ENCODE data around the gene PCDHB11.
"Not testable (repeated sequence)": the region's sequence is repeated elsewhere in the genome, so short reads cannot be mapped to it uniquely, and the experiment has no call there.

PCDHB11 gene

DNA sequence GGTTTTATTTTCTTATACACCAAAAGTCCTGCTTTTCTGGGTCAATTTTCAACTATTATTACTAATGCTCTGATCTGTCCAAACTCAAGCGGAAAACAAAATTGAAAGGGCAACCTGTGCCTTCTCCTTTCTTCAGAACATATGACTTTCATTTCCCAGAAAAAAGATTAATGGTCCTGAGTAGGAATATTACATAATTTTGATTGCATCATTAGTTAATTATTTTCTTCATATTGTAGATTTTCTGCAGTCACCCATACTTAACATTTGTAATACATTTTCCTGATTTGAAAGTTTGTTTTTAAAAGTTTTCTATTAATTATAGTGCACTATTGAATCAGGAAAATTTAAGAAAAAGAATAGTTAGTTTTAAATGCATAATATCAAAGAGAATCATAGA, 23.5 kb upstream of the PCDHB11 start:
- Histone ChIP-seq H3K9ac (no peak overlapping the region), H2AFZ (no peak overlapping the region), H3K4me3 (ENCODE audit: low read depth, low read length) (no peak overlapping the region), H3K27me3 (ENCODE audit: control insufficient read depth, insufficient read depth, low read length) (peaks cover 11% of the 10 kb centered on the region), H3K27ac (no peak overlapping the region), H3K4me1 (no peaks in the 10 kb centered on the region), H3K79me2 (no peaks in the 10 kb centered on the region), H3K9me3 (ENCODE audit: control insufficient read depth, low read length) (no peaks in the 10 kb centered on the region), H3K36me3 (ENCODE audit: control insufficient read depth, insufficient read depth, low read length) (no peaks in the 10 kb centered on the region), H3K4me2 (ENCODE audit: low read length) (no peak overlapping the region)
- TF ChIP-seq, protein P1, sequence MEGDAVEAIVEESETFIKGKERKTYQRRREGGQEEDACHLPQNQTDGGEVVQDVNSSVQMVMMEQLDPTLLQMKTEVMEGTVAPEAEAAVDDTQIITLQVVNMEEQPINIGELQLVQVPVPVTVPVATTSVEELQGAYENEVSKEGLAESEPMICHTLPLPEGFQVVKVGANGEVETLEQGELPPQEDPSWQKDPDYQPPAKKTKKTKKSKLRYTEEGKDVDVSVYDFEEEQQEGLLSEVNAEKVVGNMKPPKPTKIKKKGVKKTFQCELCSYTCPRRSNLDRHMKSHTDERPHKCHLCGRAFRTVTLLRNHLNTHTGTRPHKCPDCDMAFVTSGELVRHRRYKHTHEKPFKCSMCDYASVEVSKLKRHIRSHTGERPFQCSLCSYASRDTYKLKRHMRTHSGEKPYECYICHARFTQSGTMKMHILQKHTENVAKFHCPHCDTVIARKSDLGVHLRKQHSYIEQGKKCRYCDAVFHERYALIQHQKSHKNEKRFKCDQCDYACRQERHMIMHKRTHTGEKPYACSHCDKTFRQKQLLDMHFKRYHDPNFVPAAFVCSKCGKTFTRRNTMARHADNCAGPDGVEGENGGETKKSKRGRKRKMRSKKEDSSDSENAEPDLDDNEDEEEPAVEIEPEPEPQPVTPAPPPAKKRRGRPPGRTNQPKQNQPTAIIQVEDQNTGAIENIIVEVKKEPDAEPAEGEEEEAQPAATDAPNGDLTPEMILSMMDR (IDR thresholded peaks at IDR 0.05), result no peak

DNA sequence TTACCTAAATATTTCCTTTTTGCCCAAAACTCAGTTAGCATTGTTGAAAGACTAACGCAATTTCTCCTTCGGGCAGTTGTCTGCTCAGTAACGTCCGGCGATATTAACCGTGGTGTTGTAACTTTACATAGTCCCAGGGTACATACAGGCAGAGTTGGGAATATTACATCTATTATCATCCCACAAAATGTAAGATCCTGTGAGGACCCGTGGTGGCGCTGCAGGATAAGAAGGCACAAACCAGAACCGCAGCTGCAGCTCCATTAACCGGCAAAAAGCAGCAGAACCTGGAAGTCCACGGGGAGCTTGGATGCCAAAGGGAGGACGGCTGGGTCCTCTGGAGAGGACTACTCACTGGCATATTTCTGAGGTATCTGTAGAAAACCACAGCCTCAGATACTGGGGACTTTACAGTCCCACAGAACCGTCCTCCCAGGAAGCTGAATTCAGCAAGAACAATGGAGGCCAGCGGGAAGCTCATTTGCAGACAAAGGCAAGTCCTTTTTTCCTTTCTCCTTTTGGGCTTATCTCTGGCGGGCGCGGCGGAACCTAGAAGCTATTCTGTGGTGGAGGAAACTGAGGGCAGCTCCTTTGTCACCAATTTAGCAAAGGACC, 21.7 kb upstream of the PCDHB11 start, which contains the start of gene PCDHB8:
Gene PCDHB8 (plus strand): TSS at position 214 of the 615 bp plus-strand sequence. CDS start 245 bp downstream, at position 459.
- H3K4me3 ChIP-seq (ENCODE audit: low read depth, low read length); H3K79me2 ChIP-seq; H3K27ac ChIP-seq; H3K4me2 ChIP-seq (ENCODE audit: low read length); H3K36me3 ChIP-seq (ENCODE audit: control insufficient read depth, insufficient read depth, low read length); H2AFZ ChIP-seq; H3K9ac ChIP-seq; H3K4me1 ChIP-seq; H3K9me3 ChIP-seq (ENCODE audit: control insufficient read depth, low read length): not testable (repeated sequence)
- H3K27me3 ChIP-seq (ENCODE audit: control insufficient read depth, insufficient read depth, low read length), result peaks cover 11% of the 10 kb centered on the region

DNA sequence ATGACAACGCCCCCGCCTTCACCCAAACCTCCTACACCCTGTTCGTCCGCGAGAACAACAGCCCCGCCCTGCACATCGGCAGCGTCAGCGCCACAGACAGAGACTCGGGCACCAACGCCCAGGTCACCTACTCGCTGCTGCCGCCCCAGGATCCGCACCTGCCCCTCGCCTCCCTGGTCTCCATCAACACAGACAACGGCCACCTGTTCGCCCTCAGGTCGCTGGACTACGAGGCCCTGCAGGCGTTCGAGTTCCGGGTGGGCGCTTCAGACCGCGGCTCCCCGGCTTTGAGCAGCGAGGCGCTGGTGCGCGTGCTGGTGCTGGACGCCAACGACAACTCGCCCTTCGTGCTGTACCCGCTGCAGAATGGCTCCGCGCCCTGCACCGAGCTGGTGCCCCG, 20.1 kb upstream of the PCDHB11 start:
- H2AFZ ChIP-seq; H3K9me3 ChIP-seq (ENCODE audit: control insufficient read depth, low read length); H3K27ac ChIP-seq; H3K36me3 ChIP-seq (ENCODE audit: control insufficient read depth, insufficient read depth, low read length); H3K4me2 ChIP-seq (ENCODE audit: low read length); H3K4me1 ChIP-seq; H3K9ac ChIP-seq; H3K79me2 ChIP-seq; H3K4me3 ChIP-seq (ENCODE audit: low read depth, low read length): not testable (repeated sequence)
- peaks cover 11% of the 10 kb centered on the region for H3K27me3 ChIP-seq (ENCODE audit: control insufficient read depth, insufficient read depth, low read length)

DNA sequence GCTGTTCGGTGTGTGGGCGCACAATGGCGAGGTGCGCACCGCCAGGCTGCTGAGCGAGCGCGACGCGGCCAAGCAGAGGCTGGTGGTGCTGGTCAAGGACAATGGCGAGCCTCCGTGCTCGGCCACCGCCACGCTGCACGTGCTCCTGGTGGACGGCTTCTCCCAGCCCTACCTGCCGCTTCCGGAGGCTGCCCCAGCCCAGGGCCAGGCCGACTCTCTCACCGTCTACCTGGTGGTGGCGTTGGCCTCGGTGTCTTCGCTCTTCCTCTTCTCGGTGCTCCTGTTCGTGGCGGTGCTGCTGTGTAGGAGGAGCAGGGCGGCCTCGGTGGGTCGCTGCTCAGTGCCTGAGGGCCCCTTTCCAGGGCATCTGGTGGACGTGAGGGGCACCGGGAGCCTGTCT, 19.6 kb upstream of the PCDHB11 start:
- H3K27me3 ChIP-seq (ENCODE audit: control insufficient read depth, insufficient read depth, low read length), result peaks cover 11% of the 10 kb centered on the region
- H3K9me3 ChIP-seq (ENCODE audit: control insufficient read depth, low read length), result not testable (repeated sequence)

DNA sequence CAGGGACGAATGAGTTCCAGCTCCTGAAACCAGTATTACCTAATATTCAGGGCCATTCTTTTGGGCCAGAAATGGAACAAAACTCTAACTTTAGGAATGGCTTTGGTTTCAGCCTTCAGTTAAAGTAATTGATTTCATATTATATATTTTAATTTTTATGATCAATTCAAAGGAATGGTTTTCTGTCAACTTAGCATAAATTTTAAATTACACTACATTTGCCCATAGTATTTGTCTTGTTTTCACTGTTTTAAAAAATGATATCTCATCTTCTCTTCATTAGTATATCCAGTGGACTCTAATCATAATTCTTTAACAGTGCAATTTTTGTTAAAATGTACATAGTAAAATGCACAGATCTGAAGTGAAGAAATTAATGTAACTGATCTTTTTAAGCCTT, 19.1 kb upstream of the PCDHB11 start:
- Histone ChIP-seq H3K4me1 (no peaks in the 10 kb centered on the region), H3K9me3 (ENCODE audit: control insufficient read depth, low read length) (no peaks in the 10 kb centered on the region), H3K9ac (no peak overlapping the region), H3K79me2 (no peaks in the 10 kb centered on the region), H3K27ac (no peak overlapping the region), H3K4me2 (ENCODE audit: low read length) (no peak overlapping the region), H3K36me3 (ENCODE audit: control insufficient read depth, insufficient read depth, low read length) (peaks cover 3% of the 10 kb centered on the region), H2AFZ (no peak overlapping the region), H3K4me3 (ENCODE audit: low read depth, low read length) (no peak overlapping the region), H3K27me3 (ENCODE audit: control insufficient read depth, insufficient read depth, low read length) (peaks cover 9% of the 10 kb centered on the region)
- TF ChIP-seq, protein P1 (IDR thresholded peaks at IDR 0.05), result no peak

More for the DNA sequence above, 19.6 kb upstream of the PCDHB11 start:
- not testable (repeated sequence) for H3K79me2 ChIP-seq; H3K4me1 ChIP-seq; H3K9ac ChIP-seq; H3K27ac ChIP-seq; H3K36me3 ChIP-seq (ENCODE audit: control insufficient read depth, insufficient read depth, low read length); H3K4me2 ChIP-seq (ENCODE audit: low read length); H2AFZ ChIP-seq; H3K4me3 ChIP-seq (ENCODE audit: low read depth, low read length)

DNA sequence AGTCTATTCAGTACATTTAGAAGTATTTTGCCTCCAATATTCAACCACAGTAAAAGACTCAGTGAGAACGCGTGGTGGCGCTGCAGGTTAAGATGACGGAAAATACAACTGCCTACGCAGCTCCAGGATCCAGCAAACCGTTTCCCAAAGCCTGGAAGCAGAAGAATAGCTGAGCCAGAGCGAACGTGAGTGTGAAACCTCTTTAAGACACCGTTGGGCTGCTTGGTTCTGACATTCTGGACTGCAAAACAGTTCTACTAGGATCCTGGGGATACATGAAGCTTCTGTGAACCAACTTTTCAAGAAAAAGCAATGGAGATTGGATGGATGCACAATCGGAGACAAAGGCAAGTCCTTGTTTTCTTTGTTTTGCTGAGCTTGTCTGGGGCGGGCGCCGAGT, 17.2 kb upstream of the PCDHB11 start, which contains the start of gene PCDHB16:
Gene PCDHB16 (plus strand): TSS at position 140 of the 400 bp plus-strand sequence. CDS start 173 bp downstream, at position 313.
- TF ChIP-seq, protein P1 (IDR thresholded peaks at IDR 0.05), result peak; percentile 49
- peaks cover 3% of the 10 kb centered on the region for H3K36me3 ChIP-seq (ENCODE audit: control insufficient read depth, insufficient read depth, low read length)
- H3K4me2 ChIP-seq (ENCODE audit: low read length), result peak within 1 kb of the TSS; percentile 23
- peak within 1 kb of the TSS; percentile 35 for H3K4me3 ChIP-seq (ENCODE audit: low read depth, low read length)
- H3K9me3 ChIP-seq (ENCODE audit: control insufficient read depth, low read length), result no peaks in the 10 kb centered on the region
- no peaks in the 10 kb centered on the region for H3K4me1 ChIP-seq
- H3K27ac ChIP-seq, result peak within 1 kb of the TSS; percentile 60
- no peaks in the 10 kb centered on the region for H3K79me2 ChIP-seq
- H3K27me3 ChIP-seq (ENCODE audit: control insufficient read depth, insufficient read depth, low read length), result peaks cover 8% of the 10 kb centered on the region
- no peak within 1 kb of the TSS for H3K9ac ChIP-seq
- peak within 1 kb of the TSS; percentile 44 for H2AFZ ChIP-seq

DNA sequence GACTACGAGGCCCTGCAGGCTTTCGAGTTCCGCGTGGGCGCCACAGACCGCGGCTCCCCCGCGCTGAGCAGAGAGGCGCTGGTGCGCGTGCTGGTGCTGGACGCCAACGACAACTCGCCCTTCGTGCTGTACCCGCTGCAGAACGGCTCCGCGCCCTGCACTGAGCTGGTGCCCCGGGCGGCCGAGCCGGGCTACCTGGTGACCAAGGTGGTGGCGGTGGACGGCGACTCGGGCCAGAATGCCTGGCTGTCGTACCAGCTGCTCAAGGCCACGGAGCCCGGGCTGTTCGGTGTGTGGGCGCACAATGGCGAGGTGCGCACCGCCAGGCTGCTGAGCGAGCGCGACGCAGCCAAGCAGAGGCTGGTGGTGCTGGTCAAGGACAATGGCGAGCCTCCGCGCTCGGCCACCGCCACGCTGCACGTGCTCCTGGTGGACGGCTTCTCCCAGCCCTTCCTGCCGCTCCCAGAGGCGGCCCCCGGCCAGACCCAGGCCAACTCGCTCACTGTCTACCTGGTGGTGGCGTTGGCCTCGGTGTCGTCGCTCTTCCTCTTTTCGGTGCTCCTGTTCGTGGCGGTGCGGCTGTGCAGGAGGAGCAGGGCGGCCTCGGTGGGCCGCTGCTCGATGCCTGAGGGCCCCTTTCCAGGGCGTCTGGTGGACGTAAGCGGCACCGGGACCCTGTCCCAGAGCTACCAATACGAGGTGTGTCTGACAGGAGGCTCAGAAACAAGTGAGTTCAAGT, 15.1 kb upstream of the PCDHB11 start:
- not testable (repeated sequence) for H3K79me2 ChIP-seq; H3K4me3 ChIP-seq (ENCODE audit: low read depth, low read length); H3K4me2 ChIP-seq (ENCODE audit: low read length); H3K27me3 ChIP-seq (ENCODE audit: control insufficient read depth, insufficient read depth, low read length); H3K4me1 ChIP-seq; H2AFZ ChIP-seq; H3K36me3 ChIP-seq (ENCODE audit: control insufficient read depth, insufficient read depth, low read length); H3K9me3 ChIP-seq (ENCODE audit: control insufficient read depth, low read length); H3K27ac ChIP-seq; H3K9ac ChIP-seq

Measured in parathyroid adenoma (tissue), 2 donors.